Hematopoietic multipotent progenitor cell treated with erythropoietin and hydrocortisone succinate and interleukin-3 and kit ligand, for 6 days (in vitro differentiated cells): ENCODE measurements around the gene DCLK3.

Source experiments
- DNase-seq: peaks from one replicate; pipeline ENCODE4 v3.0.0-alpha.2; 2015

DCLK3 gene

GRCh38 chr3:36663666-36664291 is 100.6 kb downstream of the DCLK3 start:
- no peak for DNase-seq

- DNase-seq = no peak
These were observed 101.7 kb downstream of the DCLK3 start for GRCh38 chr3:36662626-36663025.
